Mesenteric fat pad (tissue), 1 donor: ENCODE data around the gene DUS3L. TPM values are rescaled to one million over a fixed set of nuclear protein-coding genes. Genes with fewer than 3 reads are reported as not detected.

ENCODE experiments used
- DNase-seq: peaks from one replicate; pipeline ENCODE4 v3.0.0-alpha.2; 2020; ENCODE audit warnings: low spot score
- long read RNA-seq: library from polyadenylated mRNA; unstranded; transcript quantifications from one replicate; pipeline ENCODE4 v2.0.0, GENCODE V29; 2020
- total RNA-seq: library from RNA; stranded (reverse); fragmentation: NEBNext Ultra II Directional; extraction: Animal tissue kit (Norgen Biotek cat#: 25700); gene quantifications from one replicate; pipeline ENCODE4 v1.2.1, GENCODE V29; 2021
- donor health status: DM: yes; HTN: yes; CAD: no.

DUS3L gene
- total RNA-seq: 31.4 TPM
- long read RNA-seq, transcript DUS3L-201 (13 exons, 2,113 nt): major isoform, 39 of 68 reads
- long read RNA-seq, partial matches to known transcripts: 20 of 68 reads
- long read RNA-seq, other reads (novel, unspliced or antisense): 9 of 68 reads

GRCh38 chr19:5790559-5791520 lies at the start of gene DUS3L:
TSS of gene DUS3L (minus strand) at chr19:5791163. CDS start at chr19:5791141, 22 bp downstream.
- peak; percentile 99 for DNase-seq

- DNase-seq: no peak
Measured at GRCh38 chr19:5839065-5840017, 48.4 kb upstream of the DUS3L start, which contains the start of gene FUT6. TSS of gene FUT6 (minus strand) at chr19:5839702. CDS start at chr19:5832567, 7,135 bp downstream.

DNA sequence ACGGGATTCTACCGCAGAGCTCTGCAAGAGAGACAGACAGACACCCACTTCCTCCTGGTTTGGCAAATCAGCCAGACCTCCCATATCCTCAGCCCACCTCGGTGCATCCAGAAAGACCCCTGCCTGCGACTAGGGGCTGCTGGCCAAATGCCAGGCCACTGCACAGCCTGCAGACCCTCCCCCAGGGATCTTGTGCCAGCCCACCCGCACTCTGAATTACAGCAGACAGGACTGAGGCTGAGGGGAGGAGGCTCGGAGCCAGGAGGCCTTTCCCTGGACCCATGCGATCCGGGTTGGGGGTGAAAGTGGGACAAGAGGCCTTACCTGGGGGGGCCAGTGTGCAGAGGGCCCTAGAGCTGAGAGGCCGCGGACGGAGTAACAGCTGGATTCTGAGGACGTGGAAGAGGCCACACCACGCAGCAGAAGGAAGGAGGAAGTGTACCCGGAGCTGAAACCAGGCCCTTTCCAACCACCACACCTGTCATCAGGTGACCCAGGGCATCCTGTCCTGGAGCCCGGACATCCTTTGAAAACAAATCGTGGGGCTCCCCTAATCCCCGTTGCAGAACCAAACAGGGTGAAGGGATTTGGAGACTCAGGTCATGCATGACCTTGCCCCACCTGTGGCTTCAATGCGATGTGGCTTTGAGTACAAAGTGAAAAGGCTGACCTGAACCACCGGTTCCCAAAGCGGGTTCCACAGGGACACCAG lies 47.5 kb upstream of the DUS3L start:
- no peak for DNase-seq

DNA sequence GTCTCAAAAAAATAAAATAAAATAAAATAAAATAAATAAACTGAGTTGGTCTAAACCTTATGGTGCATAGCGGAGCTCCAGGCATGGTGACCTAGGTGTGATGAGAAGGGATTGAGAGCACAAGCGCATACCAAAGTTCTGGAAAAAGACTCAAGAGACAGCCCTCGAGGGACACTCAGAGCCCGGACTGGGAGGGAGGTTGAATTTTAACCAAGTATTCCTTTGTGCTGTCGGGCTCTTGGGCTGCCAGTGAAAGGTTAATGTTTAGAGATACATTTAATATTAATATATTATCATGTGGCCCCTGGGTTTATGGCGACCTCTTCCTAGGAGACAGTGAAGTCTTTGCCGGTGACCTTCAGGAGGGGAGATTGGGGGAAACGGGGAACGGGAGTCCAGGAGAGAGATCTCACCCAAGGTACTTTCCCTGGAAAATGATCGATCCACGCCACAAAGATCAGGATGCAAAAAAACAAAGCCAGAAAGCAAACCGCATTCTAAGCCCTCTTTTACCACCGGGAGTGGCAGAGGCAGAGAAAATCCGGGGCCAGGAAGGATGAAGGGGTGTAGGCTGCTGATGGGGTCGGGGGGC lies 46.9 kb upstream of the DUS3L start:
- no peak for DNase-seq

GRCh38 chr19:5832527-5833216 lies 41.7 kb upstream of the DUS3L start:
- DNase-seq: no peak

DNA sequence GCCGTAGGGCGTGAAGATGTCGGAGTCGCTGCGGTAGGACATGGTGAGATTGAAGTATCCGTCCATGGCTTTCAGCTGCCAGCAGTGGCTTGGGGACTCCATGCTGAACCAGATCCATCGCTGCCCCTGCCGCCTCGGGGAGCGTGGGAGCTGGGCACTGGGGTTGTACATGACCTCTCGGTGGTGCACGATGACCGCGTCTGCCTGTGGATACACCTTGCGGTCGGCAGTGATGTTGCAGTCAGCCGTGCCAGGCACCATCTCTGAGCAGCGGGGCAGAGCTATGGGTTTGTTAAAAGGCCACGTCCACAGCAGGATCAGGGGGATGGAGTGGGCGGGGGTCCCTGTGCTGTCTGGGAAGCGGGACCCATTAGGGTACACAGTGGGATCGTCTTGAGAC lies 41.1 kb upstream of the DUS3L start:
- no peak for DNase-seq

DNA sequence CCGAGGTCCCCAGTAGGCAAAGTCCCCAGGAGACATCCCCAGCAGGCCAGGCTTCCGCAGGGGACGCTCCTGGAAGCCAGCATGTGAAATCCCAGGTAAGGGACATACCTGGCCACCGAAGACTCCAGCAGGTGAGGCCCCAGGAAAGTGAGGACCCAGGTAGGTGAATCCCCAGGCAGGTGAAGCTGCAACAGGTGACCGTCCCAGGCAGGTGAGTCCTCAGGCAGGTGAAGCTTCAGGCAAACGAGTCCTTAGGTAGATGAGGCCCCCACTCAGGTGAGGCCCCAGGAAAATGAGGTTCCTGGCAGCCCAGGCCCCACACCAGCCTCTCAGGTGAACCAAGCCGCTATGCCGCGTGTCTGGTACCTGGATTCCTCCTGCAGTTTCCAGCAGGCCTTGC lies 40.2 kb upstream of the DUS3L start:
- DNase-seq: no peak

- no peak for DNase-seq
Measured at GRCh38 chr19:5829567-5830310, 38.8 kb upstream of the DUS3L start.

DNA sequence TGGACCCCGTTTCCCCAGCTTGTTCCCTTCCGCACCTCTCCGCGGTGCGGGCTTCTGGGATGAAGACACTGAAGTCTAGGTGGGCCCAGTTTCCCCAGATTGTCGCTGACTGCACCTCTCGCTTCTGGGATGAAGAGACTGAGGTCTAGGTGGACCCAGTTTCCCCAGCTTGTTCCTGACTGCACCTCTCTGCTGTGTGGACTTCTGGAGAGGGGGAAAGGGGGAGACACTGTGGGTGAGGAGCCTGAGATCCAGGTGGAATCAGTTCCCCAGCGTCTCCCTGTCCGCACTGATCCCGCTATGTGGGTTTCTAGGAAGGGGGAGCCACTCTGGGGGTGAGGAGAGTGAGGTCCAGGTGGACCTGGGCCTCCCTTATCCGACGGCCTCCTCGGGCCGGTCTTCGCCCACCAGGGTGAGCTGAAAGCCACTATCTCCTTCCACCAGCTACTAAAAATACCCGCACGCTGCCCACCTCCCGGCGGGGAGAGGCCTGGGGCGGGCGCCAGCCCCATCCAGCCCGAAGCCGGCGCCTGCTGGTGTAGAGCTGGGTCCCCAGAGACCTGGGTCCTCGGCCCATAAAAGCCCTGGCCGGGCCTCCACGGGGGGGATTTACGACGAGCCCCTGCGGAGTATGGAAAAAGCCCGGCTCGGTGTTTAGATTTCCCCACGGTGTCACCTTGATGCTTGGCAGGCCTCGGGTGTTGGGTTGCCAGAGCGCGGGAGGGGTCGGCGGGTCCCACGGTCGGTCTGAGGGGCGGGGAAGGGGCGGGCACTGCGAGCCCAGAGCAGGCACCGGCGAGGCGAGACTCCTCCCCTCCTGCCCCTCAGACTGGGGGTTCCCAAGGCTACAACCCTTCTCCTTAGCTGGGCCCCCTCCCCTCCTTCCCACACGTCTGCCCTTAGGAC lies 38.0 kb upstream of the DUS3L start:
- DNase-seq: no peak

GRCh38 chr19:5827891-5828660 lies 37.1 kb upstream of the DUS3L start:
- peak; percentile 95 for DNase-seq

GRCh38 chr19:5827342-5827890 lies 36.5 kb upstream of the DUS3L start:
- DNase-seq: no peak

DNA sequence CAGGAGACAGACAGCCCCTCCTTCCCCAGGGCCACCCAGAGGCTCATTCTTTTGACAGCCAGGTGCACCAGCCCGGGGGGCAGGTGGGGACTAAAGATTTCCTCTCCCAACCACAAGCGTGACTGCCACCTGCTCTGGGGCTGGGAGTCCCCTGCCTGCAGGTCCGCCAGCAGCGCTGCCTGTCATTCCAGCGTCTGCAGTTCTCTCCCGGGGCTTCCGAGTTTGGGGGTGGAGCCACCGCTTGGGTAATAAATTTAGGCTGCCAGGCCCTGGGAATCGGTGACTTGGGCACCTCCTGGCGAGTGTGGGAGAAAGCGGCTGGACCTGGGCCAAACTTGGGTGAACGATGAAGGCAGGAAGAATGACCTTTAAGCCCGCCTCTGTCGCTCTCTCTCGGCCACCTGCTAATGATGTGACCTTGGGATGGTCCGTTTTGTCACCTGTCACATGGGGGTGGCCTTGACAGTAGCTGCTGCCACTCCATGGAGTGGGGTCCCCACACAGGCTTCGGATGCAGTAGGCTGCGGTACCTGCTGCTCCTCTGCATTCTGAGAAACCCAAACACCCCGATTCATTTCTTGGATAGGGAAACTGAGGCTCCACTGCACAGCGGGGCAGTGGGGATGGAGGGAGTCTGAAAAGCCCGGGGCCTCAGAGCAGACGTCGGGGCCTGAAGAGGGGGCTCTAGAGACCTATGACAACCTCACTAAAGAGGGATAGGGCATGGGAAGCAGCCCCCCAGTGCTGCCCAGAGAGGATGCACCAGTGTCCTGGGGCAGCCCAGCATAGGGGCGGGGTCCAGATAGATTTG lies 35.8 kb upstream of the DUS3L start:
- no peak for DNase-seq

DNA sequence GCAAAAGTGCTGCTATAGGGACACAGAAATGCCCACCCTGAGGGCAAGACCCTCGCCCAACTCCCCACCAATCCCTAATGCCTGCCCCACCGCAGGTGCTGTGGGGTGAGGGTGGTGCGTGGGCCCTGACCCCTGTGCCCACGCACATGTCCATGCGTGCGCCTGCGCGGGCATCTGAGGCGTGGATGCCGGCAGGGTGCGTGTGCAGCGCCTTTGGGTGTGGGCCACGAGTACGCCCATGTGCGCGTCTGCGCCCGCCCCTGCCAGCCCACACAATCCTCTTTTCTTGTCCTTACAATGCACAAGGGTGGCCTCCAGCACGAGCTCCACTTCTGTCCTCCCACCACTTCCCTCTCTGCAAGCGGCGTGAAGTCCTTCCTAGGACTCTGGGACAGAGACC lies 34.2 kb upstream of the DUS3L start:
- DNase-seq: no peak

- no peak for DNase-seq
Measured at GRCh38 chr19:5824751-5825150, 33.8 kb upstream of the DUS3L start.

DNA sequence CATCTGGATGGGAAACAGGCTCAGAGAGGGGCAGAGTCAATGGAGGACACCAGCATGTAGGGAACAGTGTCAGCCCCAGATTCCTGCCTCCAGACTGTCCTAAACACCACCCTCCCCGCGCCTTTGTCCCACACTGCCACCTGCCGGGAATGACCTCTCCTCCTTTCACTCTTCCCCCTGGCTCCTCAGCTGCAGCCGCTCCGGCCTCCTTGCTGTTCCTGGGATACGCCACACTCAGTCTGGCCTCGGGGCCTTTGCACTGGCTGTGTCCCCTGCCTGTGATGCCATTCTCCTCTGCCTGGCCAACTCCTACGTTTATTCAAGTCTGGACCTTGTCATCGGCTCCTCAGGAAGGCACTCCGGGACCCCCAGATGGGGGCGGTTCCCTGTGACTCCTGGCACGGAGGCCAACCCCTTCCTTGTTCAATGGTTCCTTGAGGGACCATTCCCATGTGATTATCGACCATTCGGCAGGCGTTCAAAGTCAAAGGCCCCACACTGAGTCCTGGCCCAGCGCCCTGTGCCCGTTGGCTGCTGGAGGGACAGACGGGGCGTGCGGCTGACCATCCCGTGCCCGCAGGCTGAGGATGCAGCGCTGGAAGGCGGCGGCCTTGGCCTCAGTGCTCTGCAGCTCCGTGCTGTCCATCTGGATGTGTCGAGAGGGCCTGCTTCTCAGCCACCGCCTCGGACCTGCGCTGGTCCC lies 32.8 kb upstream of the DUS3L start:
- no peak for DNase-seq
